Germinal center (tissue), 1 donor: Measurements from ENCODE around the gene IL31.
"Not testable (repeated sequence)": the region's sequence is repeated elsewhere in the genome, so short reads cannot be mapped to it uniquely, and the experiment has no call there.

Experiments
- DNase-seq: peaks from one replicate; pipeline ENCODE4 v3.0.0; 2012; ENCODE audit warnings: mixed read lengths, low spot score

The IL31 gene

GRCh38 chr12:122174155-122174845 lies at the start of gene IL31:
IL31 (minus strand) TSS chr12:122174221; CDS start chr12:122174172, 49 bp downstream.
- no peak for DNase-seq

GRCh38 chr12:122216445-122216844 lies 42.4 kb upstream of the IL31 start:
- DNase-seq = no peak

GRCh38 chr12:122215771-122216170 lies 41.8 kb upstream of the IL31 start:
- DNase-seq = no peak

GRCh38 chr12:122208073-122208820 lies 34.2 kb upstream of the IL31 start:
- no peak for DNase-seq

- DNase-seq = no peak
Measured at GRCh38 chr12:122207391-122207790, 33.4 kb upstream of the IL31 start.

GRCh38 chr12:122206976-122207375 lies 33.0 kb upstream of the IL31 start:
- no peak for DNase-seq

GRCh38 chr12:122206111-122206881 lies 32.3 kb upstream of the IL31 start:
- no peak for DNase-seq

- no peak for DNase-seq
Measured at GRCh38 chr12:122205053-122205925, 31.3 kb upstream of the IL31 start.

- no peak for DNase-seq
Measured at GRCh38 chr12:122204167-122205052, 30.4 kb upstream of the IL31 start.

GRCh38 chr12:122203301-122204166 lies 29.5 kb upstream of the IL31 start, which contains the start of gene B3GNT4:
B3GNT4 (plus strand) TSS chr12:122203709; CDS start chr12:122204619, 910 bp downstream.
- peak; percentile 70 for DNase-seq

- DNase-seq = not testable (repeated sequence)
Measured at GRCh38 chr12:122202811-122203210, 28.8 kb upstream of the IL31 start.

- no peak for DNase-seq
Measured at GRCh38 chr12:122202017-122202416, 28.0 kb upstream of the IL31 start.

- DNase-seq = no peak
Measured at GRCh38 chr12:122201381-122201780, 27.4 kb upstream of the IL31 start.

- DNase-seq = no peak
Measured at GRCh38 chr12:122200541-122201175, 26.6 kb upstream of the IL31 start.

GRCh38 chr12:122199484-122200355 lies 25.7 kb upstream of the IL31 start:
- DNase-seq = no peak

GRCh38 chr12:122197612-122197966 lies 23.6 kb upstream of the IL31 start:
- DNase-seq = no peak

GRCh38 chr12:122195405-122195804 lies 21.4 kb upstream of the IL31 start:
- DNase-seq = no peak

GRCh38 chr12:122194804-122195203 lies 20.8 kb upstream of the IL31 start:
- no peak for DNase-seq
